Measurements from ENCODE around the gene PCBP2.
"Not testable (repeated sequence)": the region's sequence is repeated elsewhere in the genome, so short reads cannot be mapped to it uniquely, and the experiment has no call there.

The PCBP2 gene

GRCh38 chr12:53474819-53475218 lies 22.9 kb downstream of the PCBP2 start:
- Histone ChIP-seq H3K4me3 (replicated peaks; ENCODE audit: low read depth, low read length) (no peak overlapping the region), H3K27me3 (replicated peaks; ENCODE audit: control insufficient read depth, insufficient read depth, low read length) (no peaks in the 10 kb centered on the region), H3K36me3 (ENCODE audit: control insufficient read depth, insufficient read depth, low read length) (peaks cover 36% of the 10 kb centered on the region)
- DNase-seq (ENCODE audit: extremely low read depth, insufficient read length) = no peak
- TF ChIP-seq CTCF (IDR thresholded peaks at IDR 0.05; ENCODE audit: insufficient read depth, low read length, poor library complexity, severe bottlenecking) = no peak

DNA sequence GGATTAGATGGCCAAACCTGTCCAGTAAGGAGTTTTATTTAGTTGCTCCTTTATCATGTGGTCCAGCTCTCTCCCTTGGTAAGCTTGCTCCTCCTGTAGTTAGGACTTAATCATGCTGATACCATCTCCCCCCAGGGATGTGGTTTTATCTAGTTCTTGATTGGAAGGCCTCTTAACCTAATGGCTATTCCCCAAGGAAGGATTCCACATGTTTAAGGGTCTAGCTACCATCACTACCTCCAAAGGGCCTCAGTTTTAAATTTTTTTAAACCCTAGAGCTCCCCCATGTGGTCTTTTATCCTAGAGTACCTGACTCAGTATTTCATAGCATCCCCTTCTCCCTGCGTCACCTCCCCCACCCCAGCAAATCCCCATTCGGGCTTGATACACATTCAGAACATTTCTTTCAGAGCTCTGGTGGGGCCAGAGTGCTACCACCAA lies 24.9 kb downstream of the PCBP2 start:
- no peak for DNase-seq (ENCODE audit: extremely low read depth, insufficient read length)
- no peaks in the 10 kb centered on the region for H3K27me3 ChIP-seq (replicated peaks; ENCODE audit: control insufficient read depth, insufficient read depth, low read length)
- H3K4me3 ChIP-seq (replicated peaks; ENCODE audit: low read depth, low read length) = no peak overlapping the region
- TF ChIP-seq CTCF (IDR thresholded peaks at IDR 0.05; ENCODE audit: insufficient read depth, low read length, poor library complexity, severe bottlenecking) = peak; percentile 41
- peaks cover 40% of the 10 kb centered on the region for H3K36me3 ChIP-seq (ENCODE audit: control insufficient read depth, insufficient read depth, low read length)

DNA sequence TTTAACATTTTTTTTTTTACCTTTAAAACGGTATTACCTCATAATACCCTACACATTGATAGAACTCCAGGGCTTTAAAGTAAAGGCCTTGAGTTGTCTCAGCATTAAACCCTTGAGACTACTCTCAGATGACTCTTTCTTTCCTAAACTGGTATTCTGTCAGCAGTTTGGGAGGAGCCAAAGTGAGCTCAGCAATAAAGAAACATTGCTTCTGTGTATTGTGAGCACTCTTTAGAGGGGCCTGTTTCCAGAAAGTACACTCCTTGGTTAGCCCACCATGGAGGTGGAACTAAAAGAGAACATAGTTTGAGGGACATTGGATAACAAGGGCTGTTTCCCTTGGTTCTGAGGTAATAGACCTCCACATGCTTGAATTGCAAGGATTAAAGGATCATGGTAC lies 27.0 kb downstream of the PCBP2 start:
- no peak for TF ChIP-seq CTCF (IDR thresholded peaks at IDR 0.05; ENCODE audit: insufficient read depth, low read length, poor library complexity, severe bottlenecking)
- no peaks in the 10 kb centered on the region for H3K27me3 ChIP-seq (replicated peaks; ENCODE audit: control insufficient read depth, insufficient read depth, low read length)
- no peak for DNase-seq (ENCODE audit: extremely low read depth, insufficient read length)
- no peak overlapping the region for H3K4me3 ChIP-seq (replicated peaks; ENCODE audit: low read depth, low read length)
- H3K36me3 ChIP-seq (ENCODE audit: control insufficient read depth, insufficient read depth, low read length) = peaks cover 47% of the 10 kb centered on the region

- Histone ChIP-seq H3K36me3 (ENCODE audit: control insufficient read depth, insufficient read depth, low read length) (peaks cover 48% of the 10 kb centered on the region), H3K27me3 (replicated peaks; ENCODE audit: control insufficient read depth, insufficient read depth, low read length) (no peaks in the 10 kb centered on the region), H3K4me3 (replicated peaks; ENCODE audit: low read depth, low read length) (no peak overlapping the region)
- no peak for DNase-seq (ENCODE audit: extremely low read depth, insufficient read length)
- no peak for TF ChIP-seq CTCF (IDR thresholded peaks at IDR 0.05; ENCODE audit: insufficient read depth, low read length, poor library complexity, severe bottlenecking)
These were observed 27.4 kb downstream of the PCBP2 start for GRCh38 chr12:53479331-53479730.

DNA sequence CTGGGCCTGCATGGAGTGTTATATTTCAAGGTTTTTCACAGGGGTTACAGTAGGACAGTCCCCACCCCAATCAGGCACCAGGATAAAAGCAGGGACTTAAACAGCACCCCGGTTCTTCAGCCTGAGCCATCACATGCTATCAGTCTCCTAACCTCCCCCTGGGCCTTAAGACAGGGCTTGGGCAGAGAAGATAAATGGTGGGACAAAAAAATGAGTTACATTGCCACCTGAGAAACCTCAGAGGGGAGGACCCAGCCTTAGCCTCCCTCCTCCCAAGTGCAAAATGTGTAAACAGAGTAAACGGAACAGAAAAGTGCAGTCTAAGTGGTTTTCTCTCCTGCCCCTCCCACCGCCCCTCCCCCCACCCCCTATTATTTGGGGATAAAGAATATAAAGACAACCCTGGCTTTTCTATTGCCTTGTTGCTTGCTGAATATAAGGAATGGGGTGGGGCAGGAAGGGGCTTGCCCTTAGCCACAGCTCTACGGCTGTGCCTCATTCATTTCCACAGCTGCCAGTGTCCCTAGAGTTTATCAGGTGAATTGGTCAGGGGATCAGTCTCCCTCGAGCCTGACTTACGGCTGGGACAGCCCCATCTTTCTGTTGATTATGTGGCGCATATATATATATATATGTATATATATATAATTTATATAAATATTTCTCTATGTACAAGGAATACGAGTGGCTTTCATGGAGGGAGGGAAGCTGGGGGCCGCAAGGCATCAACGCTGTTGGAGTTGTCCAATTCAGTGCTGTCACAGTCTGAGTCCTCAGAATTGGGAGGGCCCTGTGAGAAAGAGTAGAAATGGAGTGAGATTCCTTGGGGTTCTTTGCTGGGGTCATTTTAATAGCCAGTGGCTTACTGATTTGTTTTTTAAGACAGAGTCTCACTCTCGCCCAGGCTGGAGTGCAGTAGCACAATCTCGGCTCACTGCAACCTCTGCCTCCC lies 28.9 kb downstream of the PCBP2 start:
- peaks cover 48% of the 10 kb centered on the region for H3K36me3 ChIP-seq (ENCODE audit: control insufficient read depth, insufficient read depth, low read length)
- no peak overlapping the region for H3K4me3 ChIP-seq (replicated peaks; ENCODE audit: low read depth, low read length)
- TF ChIP-seq CTCF (IDR thresholded peaks at IDR 0.05; ENCODE audit: insufficient read depth, low read length, poor library complexity, severe bottlenecking) = no peak
- no peaks in the 10 kb centered on the region for H3K27me3 ChIP-seq (replicated peaks; ENCODE audit: control insufficient read depth, insufficient read depth, low read length)
- DNase-seq (ENCODE audit: extremely low read depth, insufficient read length) = no peak

DNA sequence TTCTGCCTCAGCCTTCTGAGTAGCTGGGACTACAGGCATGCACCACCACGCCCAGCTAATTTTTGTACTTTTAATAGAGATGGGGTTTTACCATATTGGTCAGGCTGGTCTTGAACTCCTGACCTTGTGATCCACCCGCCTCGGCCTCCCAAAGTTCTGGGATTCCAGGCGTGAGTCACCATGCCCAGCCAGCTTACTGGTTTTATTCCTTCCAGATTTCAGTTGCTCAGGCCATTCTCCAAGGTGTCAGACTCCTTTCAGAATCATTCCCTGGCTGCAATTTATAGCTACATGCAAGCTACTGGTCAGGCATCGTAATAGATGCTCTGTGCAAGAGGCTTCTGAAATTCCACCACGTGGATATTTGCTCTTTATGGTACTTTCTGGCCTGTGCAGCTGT lies 29.6 kb downstream of the PCBP2 start:
- H3K36me3 ChIP-seq (ENCODE audit: control insufficient read depth, insufficient read depth, low read length) = peaks cover 48% of the 10 kb centered on the region
- not testable (repeated sequence) for H3K27me3 ChIP-seq (replicated peaks; ENCODE audit: control insufficient read depth, insufficient read depth, low read length); DNase-seq (ENCODE audit: extremely low read depth, insufficient read length); H3K4me3 ChIP-seq (replicated peaks; ENCODE audit: low read depth, low read length)
